Kidney tubule cell (primary cell): ENCODE data around the gene PSMB5.

Experiments
- DNase-seq: peaks from one replicate; pipeline ENCODE4 v3.0.0-alpha.2; 2018; ENCODE audit warnings: low spot score

Gene PSMB5

DNA sequence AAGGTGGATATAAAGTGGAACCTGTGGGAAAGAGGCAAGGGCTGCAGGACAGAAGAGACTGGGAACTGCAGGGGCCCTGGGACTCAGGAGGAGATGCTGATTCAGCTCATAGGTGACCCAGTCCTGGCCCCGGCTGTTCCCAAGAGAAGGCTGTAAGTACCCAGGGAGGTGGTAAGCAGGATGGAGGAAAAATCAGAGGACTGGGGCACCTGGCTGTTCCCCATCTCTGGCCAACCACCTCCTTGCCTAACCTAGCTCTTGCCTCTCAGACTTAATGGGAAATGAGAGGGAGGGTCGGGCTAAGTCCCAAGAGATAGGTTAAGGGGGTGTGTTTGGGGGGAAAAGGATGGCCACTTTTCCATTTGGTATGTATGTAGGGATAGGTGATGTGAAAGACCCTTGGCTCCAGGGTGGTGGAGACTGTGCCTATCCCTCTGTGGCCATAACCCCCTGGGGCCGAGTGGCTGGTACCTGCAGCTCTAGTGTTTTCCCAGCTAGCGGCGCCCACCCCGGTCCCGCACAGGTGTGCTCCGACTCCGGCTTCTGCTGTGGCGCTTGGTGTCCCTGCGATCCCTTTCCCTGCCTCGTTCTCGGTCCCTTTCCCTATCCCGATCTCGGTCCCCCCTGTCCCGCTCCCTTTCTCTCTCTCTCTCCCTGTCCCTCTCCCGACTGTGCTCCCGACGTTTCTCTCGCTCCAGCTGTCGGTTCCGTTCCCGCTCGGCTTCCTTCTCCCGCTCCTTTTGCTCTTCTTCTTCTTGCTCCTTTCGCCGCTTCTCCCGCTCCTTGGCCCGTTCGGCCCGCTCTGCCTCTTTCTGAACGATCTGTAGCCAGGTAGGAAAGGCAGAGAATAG, 24.2 kb upstream of the PSMB5 start:
- DNase-seq = no peak

DNA sequence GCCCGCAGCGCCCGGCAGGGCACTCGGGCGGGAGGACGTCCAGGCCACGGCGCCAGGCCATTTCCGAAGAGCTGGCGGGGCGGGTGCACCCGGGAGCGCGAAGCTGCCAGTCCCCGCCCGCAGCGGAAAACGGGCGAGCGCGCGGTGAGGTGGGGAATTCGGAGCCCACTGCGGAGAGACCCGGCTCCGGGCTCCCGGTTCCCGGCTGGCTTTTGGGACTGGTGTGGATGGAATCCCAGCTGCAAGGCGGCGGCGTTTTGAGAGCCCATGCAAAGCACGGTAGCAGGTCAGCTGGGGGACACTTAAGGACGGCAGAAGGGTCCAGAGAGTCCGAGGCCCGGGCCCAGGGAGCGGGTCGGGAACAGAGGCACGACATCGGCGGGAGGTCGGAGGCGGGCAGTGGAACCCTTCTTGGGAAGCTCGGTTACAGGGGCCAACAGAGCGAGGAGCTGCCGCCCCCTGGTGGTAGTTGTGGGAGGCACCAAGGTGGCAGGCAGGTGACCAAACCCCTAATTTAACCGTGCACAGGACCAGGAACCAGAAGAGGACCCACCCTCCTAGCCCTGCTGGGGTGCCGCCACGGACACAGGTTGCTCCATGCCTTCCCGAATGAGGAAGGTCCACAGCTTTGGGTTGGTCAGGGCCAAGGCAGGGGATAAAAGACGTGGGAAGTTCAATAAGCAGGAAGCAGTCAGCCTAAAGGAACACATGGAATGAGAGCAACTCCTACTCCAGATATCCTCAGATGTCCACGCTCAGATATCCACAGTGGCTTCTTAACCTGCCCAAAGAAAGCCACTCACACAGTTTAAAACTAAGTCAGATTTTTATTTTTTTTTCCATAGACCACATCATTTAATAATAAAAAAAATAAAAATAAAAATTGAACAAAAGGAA, 23.3 kb upstream of the PSMB5 start:
- DNase-seq = peak; percentile 87

GRCh38 chr14:23056956-23057756, 22.5 kb upstream of the PSMB5 start, which contains the start of gene CDH24:
Gene CDH24 (minus strand): TSS chr14:23057520. CDS start chr14:23055733, 1,787 bp downstream.
- peak; percentile 62 for DNase-seq

DNA sequence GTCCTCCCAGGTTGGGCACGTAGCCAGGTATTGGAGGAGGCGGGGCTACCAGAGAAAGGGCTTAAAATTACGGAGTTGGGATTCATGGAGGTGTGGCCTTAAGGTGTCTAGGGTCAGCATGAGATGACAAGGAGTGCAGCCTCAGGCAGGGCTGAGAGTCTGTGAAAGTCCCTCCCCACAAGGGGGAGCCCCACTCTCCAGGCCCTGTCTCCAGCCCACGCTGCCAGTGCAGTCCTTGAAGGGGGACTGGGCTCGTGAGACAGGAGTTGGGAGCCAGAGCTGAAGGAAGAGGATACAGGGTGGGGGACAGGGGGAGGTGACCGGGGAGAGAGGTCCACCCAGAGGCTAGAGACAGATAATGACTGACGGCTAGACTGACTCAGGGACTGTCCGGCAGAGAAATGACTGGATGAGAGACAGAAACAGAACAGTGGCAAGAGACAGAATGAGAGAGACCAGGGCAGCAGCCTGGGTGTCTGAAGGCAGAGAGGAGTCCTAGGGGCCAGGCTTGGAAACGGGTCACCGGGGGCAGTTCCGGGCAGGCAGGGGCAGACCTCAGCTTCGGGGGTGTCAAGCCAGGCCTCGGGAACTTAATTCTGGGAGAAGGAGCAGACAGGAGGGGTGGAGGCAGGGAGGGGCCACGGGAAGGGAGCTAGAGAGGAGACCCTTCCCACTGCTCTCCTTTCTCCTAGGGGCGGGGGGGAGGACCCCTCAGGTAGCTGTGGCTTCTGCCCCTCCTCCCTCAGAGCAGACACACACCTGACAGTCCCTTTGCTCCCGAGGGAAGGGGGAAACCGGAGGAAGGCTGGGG, 21.6 kb upstream of the PSMB5 start:
- DNase-seq = peak; percentile 77

DNA sequence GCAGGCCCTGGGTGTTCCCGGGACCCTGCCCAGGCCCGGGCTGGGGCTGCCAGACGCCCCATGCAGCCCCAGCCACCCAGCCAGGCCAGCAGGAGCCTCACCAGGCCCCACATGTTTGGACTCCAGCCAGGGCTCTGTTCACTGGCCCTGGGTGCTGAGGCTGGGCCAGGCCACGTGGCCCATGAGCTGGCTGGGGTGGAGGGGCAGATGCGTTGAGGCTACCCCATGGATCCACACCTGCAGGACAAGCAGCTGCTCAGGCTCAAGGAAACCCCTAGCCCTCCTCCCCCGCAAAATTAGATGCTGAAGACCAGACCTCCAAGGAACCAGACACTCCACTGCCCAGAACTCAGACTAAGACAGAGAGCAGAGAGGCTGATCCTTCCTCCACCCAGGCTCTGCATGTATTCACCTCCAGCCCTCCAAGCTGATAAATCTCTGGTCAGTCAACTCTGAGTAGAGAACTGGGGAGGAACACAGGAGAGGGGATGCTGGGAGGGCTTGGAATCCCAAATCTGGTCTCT, 21.0 kb upstream of the PSMB5 start:
- DNase-seq = peak; percentile 45

DNA sequence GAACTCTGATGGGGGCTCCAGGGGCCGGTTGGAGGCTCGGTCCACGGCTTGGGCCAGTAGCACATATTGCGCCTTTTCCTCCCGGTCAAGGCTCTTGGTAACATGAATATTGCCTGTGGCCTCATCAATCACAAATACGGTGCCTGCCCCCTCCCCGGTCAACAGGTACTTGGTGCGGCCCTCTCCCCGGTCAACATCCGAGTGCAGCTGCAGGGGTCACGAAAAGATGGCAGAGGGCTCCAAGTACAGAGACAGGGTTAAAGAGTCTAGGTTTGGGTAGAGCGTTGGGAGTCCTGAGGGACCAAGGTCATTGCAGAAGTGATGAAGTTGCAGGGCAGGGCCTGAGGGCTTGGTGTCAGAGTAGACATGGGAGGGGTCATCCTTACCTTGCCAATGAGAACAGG, 20.4 kb upstream of the PSMB5 start:
- DNase-seq = no peak

DNA sequence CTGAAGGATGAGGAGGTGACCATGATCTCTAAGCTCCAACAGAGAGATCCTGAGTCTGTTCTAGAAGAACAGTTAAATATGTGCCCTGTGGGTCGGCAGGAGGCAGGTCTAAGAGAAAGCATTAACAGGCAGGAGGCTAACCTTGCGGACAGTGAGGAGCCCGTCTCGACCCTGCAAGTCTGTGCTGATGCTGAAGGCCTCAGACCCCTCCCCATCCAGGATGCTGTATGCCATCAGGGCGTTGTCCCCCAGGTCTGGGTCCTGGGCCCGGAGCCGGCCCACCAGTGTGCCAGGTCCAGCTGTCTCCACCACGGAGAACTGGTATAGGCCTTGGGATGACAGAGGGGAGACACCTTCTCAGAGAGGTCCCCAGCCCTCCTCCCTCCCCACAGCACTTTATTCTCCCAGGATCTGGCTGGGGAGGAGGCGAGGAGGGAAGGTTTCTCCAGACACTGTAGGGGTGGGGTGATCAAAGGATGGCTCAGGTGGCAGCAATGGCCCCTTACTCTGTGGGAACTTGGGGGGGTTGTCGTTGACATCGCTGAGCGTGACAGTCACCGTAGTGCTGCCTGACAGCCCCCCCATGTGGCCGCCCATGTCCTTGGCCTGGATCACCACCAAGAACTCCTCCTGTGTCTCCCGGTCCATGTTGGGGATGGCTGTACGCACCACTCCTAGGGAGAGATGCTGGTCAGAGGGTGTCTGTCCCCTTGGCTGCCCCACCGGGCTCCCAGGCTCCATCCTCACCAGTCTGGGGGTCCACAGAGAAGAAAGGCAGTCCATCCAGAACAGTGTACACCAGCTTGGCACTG, 19.5 kb upstream of the PSMB5 start:
- no peak for DNase-seq

- DNase-seq = no peak
These were observed 18.7 kb upstream of the PSMB5 start for GRCh38 chr14:23053426-23053825.

DNA sequence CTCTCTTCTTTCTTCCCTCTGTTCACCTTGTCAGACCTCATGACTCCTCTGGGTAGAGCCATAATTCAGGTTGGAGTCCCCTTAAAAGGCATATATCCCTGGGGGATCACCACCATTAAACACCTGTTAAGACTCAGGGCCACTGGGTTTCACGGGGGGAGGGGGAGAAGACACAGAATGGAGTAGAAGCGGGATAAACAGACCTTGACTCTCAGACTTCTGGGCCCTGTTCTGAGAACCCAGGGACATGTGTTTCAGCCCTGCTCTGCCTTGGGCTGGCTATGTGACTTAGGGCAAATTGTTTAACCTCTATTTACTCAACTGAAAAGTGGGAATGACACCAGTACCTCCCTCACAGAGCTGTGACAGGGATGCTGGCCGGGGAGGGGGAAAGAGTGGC, 18.0 kb upstream of the PSMB5 start:
- DNase-seq = no peak

GRCh38 chr14:23052182-23052623, 17.5 kb upstream of the PSMB5 start:
- no peak for DNase-seq

DNA sequence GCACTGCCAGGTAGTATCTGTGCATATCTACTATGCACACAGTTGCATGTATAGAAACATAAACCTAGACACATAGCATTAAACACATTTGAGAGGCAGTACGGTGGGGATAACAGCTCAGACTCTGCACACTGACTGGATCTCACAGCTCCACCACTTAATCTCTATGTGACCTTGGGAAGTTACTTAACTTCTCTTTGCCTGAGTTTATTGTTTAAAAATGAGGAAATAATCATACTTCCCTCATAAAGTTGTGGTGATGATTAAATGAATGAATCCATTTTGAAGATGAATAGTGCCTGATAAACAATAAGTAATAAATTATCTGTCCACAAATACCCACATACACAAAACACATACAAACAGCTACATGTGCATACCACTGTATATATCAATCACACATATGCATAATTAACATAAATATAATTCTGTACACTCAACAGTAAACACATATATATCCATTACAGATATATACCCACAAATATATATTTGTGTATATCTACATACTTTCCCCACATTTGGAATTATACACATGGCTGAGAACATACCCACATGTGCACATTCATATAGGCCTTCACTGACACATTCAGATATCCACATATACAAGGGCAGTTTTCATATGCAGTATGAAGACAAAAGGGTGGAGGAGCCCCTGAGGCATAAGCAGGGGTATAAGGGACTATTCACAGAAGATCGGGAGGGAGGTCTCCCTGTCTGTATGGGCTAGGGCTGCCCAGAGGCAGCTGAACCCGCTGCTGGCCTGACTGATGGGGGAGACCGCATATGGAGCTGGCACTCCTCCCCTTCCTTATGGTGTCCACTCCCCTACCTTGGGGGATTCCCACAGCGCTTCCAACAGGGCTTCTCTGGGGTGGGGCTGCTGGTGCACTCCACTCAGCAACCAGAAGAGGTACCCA, 16.7 kb upstream of the PSMB5 start:
- DNase-seq = no peak

DNA sequence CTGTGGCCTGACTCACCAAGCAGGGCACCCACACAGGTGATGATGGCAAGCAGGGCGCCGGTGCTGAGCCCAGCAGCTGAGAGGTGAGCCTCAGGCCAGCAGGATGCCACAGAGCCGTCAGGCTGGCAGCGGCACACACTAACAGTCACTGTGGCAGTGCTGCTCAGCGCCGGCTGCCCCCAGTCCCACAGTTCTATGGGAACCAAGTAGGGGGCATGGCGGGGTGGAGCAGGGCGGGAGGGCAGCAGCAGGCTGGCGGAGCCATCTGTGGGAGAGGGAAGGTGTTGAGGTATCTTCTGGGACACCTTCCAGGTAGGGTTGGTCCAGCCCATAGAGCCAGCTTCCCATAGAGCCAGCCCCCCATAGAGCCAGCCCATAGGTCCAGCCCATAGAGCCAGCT, 14.3 kb upstream of the PSMB5 start:
- DNase-seq = no peak

DNA sequence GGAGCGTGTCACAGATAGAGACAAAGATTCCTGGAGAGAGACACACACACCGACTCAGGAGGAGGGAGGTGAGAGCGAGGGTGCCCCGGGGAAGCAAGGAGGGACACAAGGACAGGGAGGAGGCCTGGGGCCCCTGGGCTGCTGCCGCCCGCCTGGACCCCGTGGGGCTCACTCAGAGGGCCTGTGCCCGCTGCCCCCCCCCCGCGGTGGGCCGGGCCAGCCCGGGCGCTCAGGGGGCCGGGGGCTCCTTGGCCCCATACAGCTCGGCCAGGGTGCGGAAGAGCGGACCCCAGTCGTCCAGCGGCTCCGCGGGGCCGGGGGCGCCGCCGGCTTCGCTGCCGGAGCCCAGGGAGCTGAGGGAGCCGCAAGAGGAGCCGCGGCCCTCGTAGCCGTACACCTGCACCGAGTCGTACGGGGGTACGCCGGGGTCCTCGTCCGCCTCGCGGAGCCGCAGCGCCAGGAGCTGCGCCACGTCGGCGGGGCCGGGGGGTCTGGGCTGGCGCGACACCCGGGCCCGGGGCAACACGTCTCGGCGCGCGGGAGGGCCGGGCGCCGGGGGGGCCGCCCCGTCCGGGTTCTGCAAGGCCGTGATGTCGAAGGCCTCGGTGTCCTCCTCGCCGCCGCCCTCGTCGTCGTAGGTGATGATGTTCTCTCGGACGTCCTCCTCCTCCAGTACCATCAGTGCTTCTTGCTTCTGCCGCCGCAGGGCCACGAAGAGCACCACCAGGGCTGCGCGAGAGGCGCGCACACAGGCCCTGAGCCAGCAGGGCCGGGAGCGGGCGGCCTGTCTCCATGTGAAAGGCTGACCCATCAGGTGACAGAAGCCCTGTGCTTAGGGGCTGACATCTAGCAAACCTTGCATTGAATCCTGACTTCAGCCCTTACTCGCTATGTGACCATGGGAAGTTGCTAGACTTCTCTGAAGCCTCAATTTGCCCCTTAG, 13.3 kb upstream of the PSMB5 start:
- no peak for DNase-seq

GRCh38 chr14:23047034-23047634, 12.4 kb upstream of the PSMB5 start:
- DNase-seq = no peak

- DNase-seq = no peak
These were observed 11.0 kb upstream of the PSMB5 start for GRCh38 chr14:23045419-23046357.

DNA sequence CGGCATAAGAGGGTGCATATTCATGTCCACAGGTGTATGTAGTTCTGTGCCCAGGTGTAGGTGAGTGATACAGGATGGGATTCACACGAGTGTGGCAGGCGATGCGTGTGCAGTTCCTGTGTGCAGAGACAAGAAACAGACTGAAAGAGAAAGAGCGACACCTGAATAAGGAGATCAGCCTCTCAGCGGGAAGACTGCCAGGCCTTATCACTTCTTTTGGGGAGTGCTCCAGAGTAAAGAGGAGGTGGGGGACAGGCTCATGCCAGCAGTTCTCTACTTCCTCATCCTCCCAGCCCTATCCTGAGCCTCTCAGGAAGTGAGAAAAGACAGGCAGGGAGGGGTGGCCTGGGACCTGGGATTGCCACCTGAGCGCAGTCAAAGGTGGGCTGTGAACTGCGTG, 10.1 kb upstream of the PSMB5 start:
- DNase-seq = no peak
